Measurements from ENCODE around the gene SZT2. TPM values are rescaled to one million over a fixed set of nuclear protein-coding genes. Genes with fewer than 3 reads are reported as not detected.

The SZT2 gene
- total RNA-seq, 1 donor from 2014 or later, result 30.0 TPM

DNA sequence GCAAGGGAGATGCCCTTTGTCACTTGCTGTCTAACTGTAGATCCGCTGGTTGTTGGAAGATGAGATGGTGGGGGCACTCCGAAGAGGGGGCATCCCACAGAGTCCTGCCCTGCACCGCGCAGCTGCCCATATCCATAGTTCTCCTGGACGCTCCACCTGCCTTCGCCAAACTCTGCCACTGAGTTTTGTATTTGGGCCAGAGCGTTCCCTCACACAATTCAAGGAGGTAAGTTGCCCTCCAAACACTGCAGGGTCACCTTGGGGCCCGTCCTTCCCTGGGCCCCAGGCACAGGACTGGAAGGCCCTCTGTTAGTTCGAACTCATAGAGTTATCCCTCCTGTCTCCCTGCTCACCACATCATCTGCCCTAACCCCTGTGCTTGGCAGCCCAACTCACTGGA, 42.0 kb downstream of the SZT2 start:
- peaks cover 17% of the 10 kb centered on the region for H3K4me1 Mint-ChIP-seq (ENCODE audit: low read depth, unreplicated experiment)
- Histone ChIP-seq H3K9me3 (ENCODE audit: insufficient read depth, low read depth, low read length) (no peaks in the 10 kb centered on the region), H4K20me1 (ENCODE audit: insufficient read depth, low read length) (no peaks in the 10 kb centered on the region), H3K36me3 (ENCODE audit: insufficient read depth, low read length) (peaks cover 60% of the 10 kb centered on the region), H3K27me3 (ENCODE audit: insufficient read depth, low read length) (no peaks in the 10 kb centered on the region), H3K79me2 (ENCODE audit: insufficient read depth, low read length) (no peaks in the 10 kb centered on the region), H3K9ac (ENCODE audit: low read length) (no peak overlapping the region), H3K4me2 (ENCODE audit: low read length) (no peak overlapping the region), H3K4me3 (ENCODE audit: insufficient read depth, low read depth, low read length) (no peak overlapping the region), H3K27ac (ENCODE audit: low read depth, low read length) (no peak overlapping the region), H2AFZ (ENCODE audit: low read depth, low read length) (no peak overlapping the region), H3K4me1 (ENCODE audit: insufficient read depth, low read length) (no peaks in the 10 kb centered on the region)
- peaks cover 62% of the 10 kb centered on the region for H3K36me3 Mint-ChIP-seq (ENCODE audit: low read depth, unreplicated experiment)
- no peak overlapping the region for H3K27ac Mint-ChIP-seq (ENCODE audit: unreplicated experiment)
- TF ChIP-seq EZH2 (IDR thresholded peaks at IDR 0.05; ENCODE audit: insufficient read depth, low read length), result no peak
- TF ChIP-seq, protein P1, sequence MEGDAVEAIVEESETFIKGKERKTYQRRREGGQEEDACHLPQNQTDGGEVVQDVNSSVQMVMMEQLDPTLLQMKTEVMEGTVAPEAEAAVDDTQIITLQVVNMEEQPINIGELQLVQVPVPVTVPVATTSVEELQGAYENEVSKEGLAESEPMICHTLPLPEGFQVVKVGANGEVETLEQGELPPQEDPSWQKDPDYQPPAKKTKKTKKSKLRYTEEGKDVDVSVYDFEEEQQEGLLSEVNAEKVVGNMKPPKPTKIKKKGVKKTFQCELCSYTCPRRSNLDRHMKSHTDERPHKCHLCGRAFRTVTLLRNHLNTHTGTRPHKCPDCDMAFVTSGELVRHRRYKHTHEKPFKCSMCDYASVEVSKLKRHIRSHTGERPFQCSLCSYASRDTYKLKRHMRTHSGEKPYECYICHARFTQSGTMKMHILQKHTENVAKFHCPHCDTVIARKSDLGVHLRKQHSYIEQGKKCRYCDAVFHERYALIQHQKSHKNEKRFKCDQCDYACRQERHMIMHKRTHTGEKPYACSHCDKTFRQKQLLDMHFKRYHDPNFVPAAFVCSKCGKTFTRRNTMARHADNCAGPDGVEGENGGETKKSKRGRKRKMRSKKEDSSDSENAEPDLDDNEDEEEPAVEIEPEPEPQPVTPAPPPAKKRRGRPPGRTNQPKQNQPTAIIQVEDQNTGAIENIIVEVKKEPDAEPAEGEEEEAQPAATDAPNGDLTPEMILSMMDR (IDR thresholded peaks at IDR 0.05; ENCODE audit: insufficient read depth, low read depth, low read length), result no peak
- FAIRE-seq, result no peak
- DNase-seq (ENCODE audit: low read depth), result no peak
- no peaks in the 10 kb centered on the region for H3K9me3 Mint-ChIP-seq (ENCODE audit: unreplicated experiment)
- no peak overlapping the region for H3K4me3 Mint-ChIP-seq (ENCODE audit: unreplicated experiment)
- H3K27me3 Mint-ChIP-seq (ENCODE audit: low read depth, unreplicated experiment), result no peaks in the 10 kb centered on the region

DNA sequence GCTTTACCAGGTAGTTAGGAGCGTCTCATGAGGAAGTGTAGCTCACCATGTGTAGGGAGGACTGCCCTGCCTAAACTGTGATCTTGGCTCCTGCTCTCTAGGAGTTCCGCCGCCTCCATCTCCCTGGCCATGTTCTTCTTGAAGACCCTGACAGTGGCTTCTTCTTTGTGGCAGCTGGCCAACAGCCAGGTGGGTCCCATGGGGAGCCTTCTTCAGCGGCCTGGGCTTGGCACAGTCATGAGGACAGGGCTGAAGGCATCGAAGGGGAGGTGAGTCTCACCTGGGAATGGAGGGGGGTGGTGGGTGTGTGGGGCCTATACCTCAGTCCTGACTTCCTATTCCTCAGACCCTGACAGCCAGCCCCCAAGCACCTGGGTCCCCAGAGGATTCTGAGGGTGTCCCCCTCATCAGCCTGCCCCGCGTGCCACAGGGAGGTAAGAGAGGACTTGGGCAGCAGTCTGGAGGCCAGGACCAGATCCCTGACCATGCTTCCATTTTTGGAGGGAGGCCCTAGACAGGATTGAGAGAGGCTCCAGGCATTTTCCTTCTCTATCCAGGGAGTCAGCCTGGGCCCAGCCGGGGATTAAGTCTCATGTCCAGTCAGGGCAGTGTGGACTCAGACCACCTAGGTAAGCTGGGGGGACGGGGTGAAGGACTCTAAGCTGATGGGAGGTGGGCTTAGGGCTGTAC, 42.6 kb downstream of the SZT2 start:
- H4K20me1 ChIP-seq (ENCODE audit: insufficient read depth, low read length), result no peaks in the 10 kb centered on the region
- no peak overlapping the region for H3K9ac ChIP-seq (ENCODE audit: low read length)
- H2AFZ ChIP-seq (ENCODE audit: low read depth, low read length), result no peak overlapping the region
- peaks cover 19% of the 10 kb centered on the region for H3K4me1 Mint-ChIP-seq (ENCODE audit: low read depth, unreplicated experiment)
- no peak overlapping the region for H3K4me2 ChIP-seq (ENCODE audit: low read length)
- no peaks in the 10 kb centered on the region for H3K4me1 ChIP-seq (ENCODE audit: insufficient read depth, low read length)
- no peak overlapping the region for H3K4me3 Mint-ChIP-seq (ENCODE audit: unreplicated experiment)
- H3K27ac Mint-ChIP-seq (ENCODE audit: unreplicated experiment), result no peak overlapping the region
- no peaks in the 10 kb centered on the region for H3K27me3 ChIP-seq (ENCODE audit: insufficient read depth, low read length)
- DNase-seq (ENCODE audit: low read depth) (no peak), FAIRE-seq (no peak)
- H3K27ac ChIP-seq (ENCODE audit: low read depth, low read length), result no peak overlapping the region
- H3K36me3 Mint-ChIP-seq (ENCODE audit: low read depth, unreplicated experiment), result peaks cover 61% of the 10 kb centered on the region
- no peaks in the 10 kb centered on the region for H3K9me3 Mint-ChIP-seq (ENCODE audit: unreplicated experiment)
- peaks cover 53% of the 10 kb centered on the region for H3K36me3 ChIP-seq (ENCODE audit: insufficient read depth, low read length)
- no peak overlapping the region for H3K4me3 ChIP-seq (ENCODE audit: insufficient read depth, low read depth, low read length)
- no peaks in the 10 kb centered on the region for H3K9me3 ChIP-seq (ENCODE audit: insufficient read depth, low read depth, low read length)
- no peaks in the 10 kb centered on the region for H3K27me3 Mint-ChIP-seq (ENCODE audit: low read depth, unreplicated experiment)
- TF ChIP-seq, protein P1 (IDR thresholded peaks at IDR 0.05; ENCODE audit: insufficient read depth, low read depth, low read length), result no peak
- H3K79me2 ChIP-seq (ENCODE audit: insufficient read depth, low read length), result no peaks in the 10 kb centered on the region

DNA sequence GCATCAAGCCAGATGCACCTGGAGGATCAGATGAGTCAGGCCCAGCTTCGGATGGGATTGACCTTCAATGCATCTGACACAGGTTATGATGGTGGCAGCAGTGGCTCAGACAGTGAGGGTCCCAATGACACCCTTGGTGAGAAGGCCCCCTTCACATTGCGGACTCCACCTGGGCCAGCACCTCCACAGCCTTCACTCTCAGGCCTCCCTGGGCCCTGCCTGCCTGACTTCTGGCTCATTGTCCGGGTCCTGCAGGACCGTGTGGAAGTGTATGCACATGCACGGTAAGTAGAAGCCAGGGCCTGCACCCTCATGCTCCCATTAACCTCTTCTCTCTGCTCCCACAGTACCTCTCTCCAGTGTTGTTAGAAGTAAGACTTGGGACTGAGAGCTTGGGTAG, 43.2 kb downstream of the SZT2 start:
- Histone ChIP-seq H3K9me3 (ENCODE audit: insufficient read depth, low read depth, low read length) (no peaks in the 10 kb centered on the region), H3K4me2 (ENCODE audit: low read length) (no peak overlapping the region), H3K4me3 (ENCODE audit: insufficient read depth, low read depth, low read length) (no peak overlapping the region), H3K9ac (ENCODE audit: low read length) (no peak overlapping the region), H3K36me3 (ENCODE audit: insufficient read depth, low read length) (peaks cover 53% of the 10 kb centered on the region), H4K20me1 (ENCODE audit: insufficient read depth, low read length) (no peaks in the 10 kb centered on the region), H3K27me3 (ENCODE audit: insufficient read depth, low read length) (no peaks in the 10 kb centered on the region), H3K4me1 (ENCODE audit: insufficient read depth, low read length) (no peaks in the 10 kb centered on the region), H2AFZ (ENCODE audit: low read depth, low read length) (no peak overlapping the region), H3K27ac (ENCODE audit: low read depth, low read length) (no peak overlapping the region), H3K79me2 (ENCODE audit: insufficient read depth, low read length) (no peaks in the 10 kb centered on the region)
- Mint-ChIP-seq H3K27ac (ENCODE audit: unreplicated experiment) (no peak overlapping the region), H3K36me3 (ENCODE audit: low read depth, unreplicated experiment) (peaks cover 61% of the 10 kb centered on the region), H3K27me3 (ENCODE audit: low read depth, unreplicated experiment) (no peaks in the 10 kb centered on the region), H3K4me1 (ENCODE audit: low read depth, unreplicated experiment) (peaks cover 19% of the 10 kb centered on the region), H3K4me3 (ENCODE audit: unreplicated experiment) (no peak overlapping the region), H3K9me3 (ENCODE audit: unreplicated experiment) (no peaks in the 10 kb centered on the region)
- DNase-seq (ENCODE audit: low read depth) (no peak), FAIRE-seq (no peak)
- TF ChIP-seq, protein P1 (IDR thresholded peaks at IDR 0.05; ENCODE audit: insufficient read depth, low read depth, low read length), result no peak
- no peak for TF ChIP-seq EZH2 (IDR thresholded peaks at IDR 0.05; ENCODE audit: insufficient read depth, low read length)
